Stimulated activated CD4-positive, alpha-beta T cell treated with anti-CD3 and anti-CD28 coated beads, Interleukin-15, amount 100 ng/mL, for 1 hour (primary cell): ENCODE data around the gene SULT1A2.
"Not testable (repeated sequence)": the region's sequence is repeated elsewhere in the genome, so short reads cannot be mapped to it uniquely, and the experiment has no call there.

Experiments used
- DNase-seq, 2 donors: peaks; one replicate each; pipeline ENCODE4 v3.0.0-alpha.2; 2020; ENCODE audit warnings: low read depth in 1 of 2, low spot score in 1 of 2

Gene SULT1A2

GRCh38 chr16:28561557-28562187 lies 35.2 kb downstream of the SULT1A2 start:
- DNase-seq = no peak

GRCh38 chr16:28558456-28558855 lies 38.4 kb downstream of the SULT1A2 start:
- DNase-seq = no peak

GRCh38 chr16:28556914-28557320 lies 39.9 kb downstream of the SULT1A2 start:
- no peak for DNase-seq

GRCh38 chr16:28555561-28555960 lies 41.3 kb downstream of the SULT1A2 start:
- DNase-seq = no peak

- DNase-seq = no peak
These were observed 42.0 kb downstream of the SULT1A2 start for GRCh38 chr16:28554634-28555423.

GRCh38 chr16:28553776-28554633 lies 42.8 kb downstream of the SULT1A2 start, which contains the start of gene SGF29:
TSS of gene SGF29 (plus strand) at chr16:28553920. CDS start at chr16:28581070, 27,150 bp downstream.
- DNase-seq = peak; percentile 81 to 85

GRCh38 chr16:28549301-28549899 lies 47.5 kb downstream of the SULT1A2 start:
- DNase-seq = no peak

- DNase-seq = no peak
These were observed 48.5 kb downstream of the SULT1A2 start for GRCh38 chr16:28548306-28548802.

GRCh38 chr16:28546626-28547025 lies 50.2 kb downstream of the SULT1A2 start:
- DNase-seq = no peak

GRCh38 chr16:28545964-28546363 lies 50.9 kb downstream of the SULT1A2 start:
- DNase-seq = not testable (repeated sequence)

GRCh38 chr16:28544998-28545397 lies 51.9 kb downstream of the SULT1A2 start:
- no peak for DNase-seq

GRCh38 chr16:28543072-28543471 lies 53.8 kb downstream of the SULT1A2 start:
- no peak for DNase-seq

GRCh38 chr16:28542646-28543045 lies 54.2 kb downstream of the SULT1A2 start:
- no peak for DNase-seq
